ENCODE measurements around the gene MRPS6.

Gene MRPS6

GRCh38 chr21:34034369-34035014 is 38.9 kb upstream of the MRPS6 start:
- H3K4me3 ChIP-seq (ENCODE audit: low read depth, low read length), result no peak overlapping the region
- TF ChIP-seq CTCF (conservative IDR thresholded peaks at IDR 0.05; ENCODE audit: low read depth, low read length), result peak; percentile 43
- DNase-seq (ENCODE audit: low read depth), result peak; percentile 55

- H3K4me3 ChIP-seq (ENCODE audit: low read depth, low read length), result no peak overlapping the region
- TF ChIP-seq CTCF (conservative IDR thresholded peaks at IDR 0.05; ENCODE audit: low read depth, low read length), result no peak
- peak; percentile 39 for DNase-seq (ENCODE audit: low read depth)
Observed at GRCh38 chr21:34035619-34036354, 37.6 kb upstream of the MRPS6 start.

- DNase-seq (ENCODE audit: low read depth), result peak; percentile 53
- no peak overlapping the region for H3K4me3 ChIP-seq (ENCODE audit: low read depth, low read length)
- no peak for TF ChIP-seq CTCF (conservative IDR thresholded peaks at IDR 0.05; ENCODE audit: low read depth, low read length)
Observed at GRCh38 chr21:34037009-34037795, 36.2 kb upstream of the MRPS6 start.

- TF ChIP-seq CTCF (conservative IDR thresholded peaks at IDR 0.05; ENCODE audit: low read depth, low read length), result no peak
- no peak overlapping the region for H3K4me3 ChIP-seq (ENCODE audit: low read depth, low read length)
- DNase-seq (ENCODE audit: low read depth), result no peak
Observed at GRCh38 chr21:34039678-34040382, 33.5 kb upstream of the MRPS6 start.

GRCh38 chr21:34042735-34043134 is 30.6 kb upstream of the MRPS6 start:
- no peak for DNase-seq (ENCODE audit: low read depth)
- H3K4me3 ChIP-seq (ENCODE audit: low read depth, low read length), result no peak overlapping the region
- no peak for TF ChIP-seq CTCF (conservative IDR thresholded peaks at IDR 0.05; ENCODE audit: low read depth, low read length)

- no peak for DNase-seq (ENCODE audit: low read depth)
- H3K4me3 ChIP-seq (ENCODE audit: low read depth, low read length), result no peak overlapping the region
- TF ChIP-seq CTCF (conservative IDR thresholded peaks at IDR 0.05; ENCODE audit: low read depth, low read length), result no peak
Observed at GRCh38 chr21:34043333-34043732, 30.0 kb upstream of the MRPS6 start.

Measured in choroid plexus epithelial cell (primary cell).